GM21619 (cell line): Measurements from ENCODE around the gene CD248.

Experiments used
- ATAC-seq: cut with Tn5 transposase; IDR thresholded peaks from one replicate; pipeline ENCODE4 v1.9.1; 2021; ENCODE audit not compliant: unreplicated experiment

Gene CD248

GRCh38 chr11:66340596-66341501 lies 24.0 kb upstream of the CD248 start:
- ATAC-seq, result no peak

GRCh38 chr11:66339686-66340483 lies 23.0 kb upstream of the CD248 start:
- no peak for ATAC-seq

- ATAC-seq, result no peak
Measured at GRCh38 chr11:66339162-66339675, 22.4 kb upstream of the CD248 start.

GRCh38 chr11:66338276-66339161 lies 21.7 kb upstream of the CD248 start:
- no peak for ATAC-seq

GRCh38 chr11:66337103-66337899 lies 20.5 kb upstream of the CD248 start:
- ATAC-seq, result no peak

- peak; percentile 78 for ATAC-seq
Measured at GRCh38 chr11:66336234-66337102, 19.6 kb upstream of the CD248 start, which contains the start of gene RIN1. Gene RIN1, minus strand, starts transcription at chr11:66336434. Its CDS starts 32 bp downstream, at chr11:66336402.

- ATAC-seq, result no peak
Measured at GRCh38 chr11:66335531-66336233, 18.8 kb upstream of the CD248 start.

GRCh38 chr11:66334605-66335442 lies 18.0 kb upstream of the CD248 start:
- ATAC-seq, result no peak

- no peak for ATAC-seq
Measured at GRCh38 chr11:66333896-66334604, 17.2 kb upstream of the CD248 start.

- ATAC-seq, result no peak
Measured at GRCh38 chr11:66333220-66333877, 16.5 kb upstream of the CD248 start.

- no peak for ATAC-seq
Measured at GRCh38 chr11:66332371-66333219, 15.8 kb upstream of the CD248 start.

- ATAC-seq, result no peak
Measured at GRCh38 chr11:66331542-66332370, 14.9 kb upstream of the CD248 start.

- no peak for ATAC-seq
Measured at GRCh38 chr11:66330931-66331330, 14.1 kb upstream of the CD248 start.

GRCh38 chr11:66329165-66329673 lies 12.4 kb upstream of the CD248 start:
- ATAC-seq, result no peak
